Thymus (tissue), 11 donors: ENCODE results near the gene CH25H. TPM values are rescaled to one million over a fixed set of nuclear protein-coding genes. Genes with fewer than 3 reads are reported as not detected.
"Not testable (repeated sequence)": the region's sequence is repeated elsewhere in the genome, so short reads cannot be mapped to it uniquely, and the experiment has no call there.

ENCODE experiments used
- DNase-seq, 9 donors: peaks; one replicate each; pipeline ENCODE4 v3.0.0-alpha.2; 2013; ENCODE audit warnings: low spot score in 9 of 9, low read depth in 6 of 9, missing footprints in 1 of 9
- H3K27ac ChIP-seq, 2 donors: one replicate each; pipeline ENCODE4 v1.5.1; 2013; ENCODE audit warnings: control low read depth in 1 of 2, low read depth in 1 of 2, low read length in 1 of 2, mild to moderate bottlenecking in 1 of 2, moderate library complexity in 1 of 2
- H3K27me3 ChIP-seq, 2 donors: one replicate each; pipeline ENCODE4 v1.5.1; 2013; ENCODE audit warnings: low read length in 1 of 2; ENCODE audit not compliant: control insufficient read depth in 2 of 2, insufficient read depth in 1 of 2
- H3K36me3 ChIP-seq, 2 donors: one replicate each; pipeline ENCODE4 v1.5.1; 2013; ENCODE audit warnings: low read length in 1 of 2, mild to moderate bottlenecking in 1 of 2, moderate library complexity in 1 of 2; ENCODE audit not compliant: control insufficient read depth in 2 of 2, insufficient read depth in 2 of 2
- H3K4me1 ChIP-seq, 2 donors: one replicate each; pipeline ENCODE4 v1.5.1; 2013; ENCODE audit warnings: low read length in 2 of 2; ENCODE audit not compliant: control insufficient read depth in 2 of 2, insufficient read depth in 2 of 2
- H3K4me3 ChIP-seq, 2 donors: one replicate each; pipeline ENCODE4 v1.5.1; 2013; ENCODE audit warnings: low read length in 2 of 2, control low read depth in 1 of 2, mild to moderate bottlenecking in 1 of 2
- H3K9me3 ChIP-seq, 2 donors: one replicate each; pipeline ENCODE4 v1.5.1; 2013; ENCODE audit warnings: low read length in 1 of 2, mild to moderate bottlenecking in 1 of 2; ENCODE audit not compliant: control insufficient read depth in 2 of 2, insufficient read depth in 1 of 2
- whole genome bisulfite sequencing: extraction: QIAGEN DNeasy Blood & Tissue Kit; methylation state at CpG from one replicate; pipeline ENCODE4 v1.1.7; 2013; 5-methylcytosine and 5-hydroxymethylcytosine counted together
- polyA plus RNA-seq: library from polyadenylated mRNA; stranded (reverse); fragments of 200-250 nt; gene quantifications from one replicate; pipeline ENCODE4 v1.2.3, GENCODE V29; 2013
- total RNA-seq: library from RNA; stranded (reverse); fragments of 120-200 nt; gene quantifications from one replicate; pipeline ENCODE4 v1.2.4, GENCODE V29; 2013
- donor health status: healthy.

The CH25H gene
- total and polyA plus RNA-seq, 2 donors = 8.5 to 23.8 TPM

DNA sequence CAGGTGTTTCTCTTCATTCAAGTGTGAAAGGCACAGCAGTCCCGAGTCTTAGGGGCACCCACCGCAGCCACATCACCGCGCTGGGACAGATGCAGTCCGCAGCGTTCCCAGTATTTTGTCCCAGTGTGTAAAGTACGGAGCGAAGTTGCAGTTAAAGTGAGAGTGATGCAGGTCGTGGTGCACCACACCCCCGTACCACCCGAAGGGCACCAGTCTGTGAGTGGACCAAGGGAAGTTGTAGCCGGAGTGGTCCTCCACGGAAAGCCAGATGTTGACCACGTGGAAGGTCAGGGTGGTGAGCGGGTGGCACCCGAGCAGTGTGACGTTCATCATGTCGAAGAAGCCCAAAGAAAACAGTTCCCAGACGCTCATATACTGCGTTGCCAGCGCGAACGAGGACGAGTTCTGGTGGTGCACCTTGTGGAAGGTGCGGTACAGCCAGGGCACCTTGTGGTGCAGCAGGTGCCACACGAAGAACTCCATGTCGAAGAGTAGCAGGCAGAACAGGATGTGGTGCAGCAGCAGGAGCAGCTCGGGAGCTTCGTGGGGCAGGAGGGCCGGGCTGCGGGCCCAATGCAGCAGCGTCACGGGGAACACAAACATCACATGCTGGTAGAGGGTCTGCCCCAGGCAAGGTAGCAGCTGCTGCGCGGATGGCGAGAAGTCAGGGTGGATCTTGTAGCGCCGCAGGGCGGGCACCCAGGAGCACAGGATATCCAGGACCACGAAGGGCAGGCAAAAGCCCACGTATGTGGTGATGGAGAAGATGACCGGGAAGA is 526 bp downstream of the CH25H start:
- Histone ChIP-seq H3K36me3 (no peaks in the 10 kb centered on the region), H3K9me3 (no peaks in the 10 kb centered on the region), H3K4me1 (peaks cover 10 to 25% of the 10 kb centered on the region in 2 donors), H3K4me3 (peak overlapping the region; percentile 37 to 55), H3K27me3 (peaks cover 12 to 66% of the 10 kb centered on the region in 2 donors), H3K27ac (peak overlapping the region; percentile 16 to 72)
- WGBS = 12% methylated on average over 42 of the region's 42 CpGs
- DNase-seq = peak; percentile 30 to 78 (median 52)

- no peak for DNase-seq
- H3K27ac ChIP-seq = no peak overlapping the region
- no peak overlapping the region for H3K4me3 ChIP-seq
- no peaks in the 10 kb centered on the region for H3K36me3 ChIP-seq
- H3K9me3 ChIP-seq = no peaks in the 10 kb centered on the region
- 53% methylated on average over 6 of the region's 6 CpGs for WGBS
- peaks cover 12 to 62% of the 10 kb centered on the region in 2 donors for H3K27me3 ChIP-seq
- H3K4me1 ChIP-seq = peaks cover 10 to 25% of the 10 kb centered on the region in 2 donors
Measured at GRCh38 chr10:89204621-89205185, 2.4 kb downstream of the CH25H start.

GRCh38 chr10:89203237-89203636 is 3.9 kb downstream of the CH25H start:
- H3K27ac ChIP-seq = no peak overlapping the region
- H3K4me3 ChIP-seq = no peak overlapping the region
- no peaks in the 10 kb centered on the region for H3K9me3 ChIP-seq
- WGBS = 95% methylated on average over 1 of the region's 1 CpG
- no peak for DNase-seq
- H3K4me1 ChIP-seq = peaks cover 9 to 21% of the 10 kb centered on the region in 2 donors
- H3K36me3 ChIP-seq = no peaks in the 10 kb centered on the region
- peaks cover 7 to 48% of the 10 kb centered on the region in 2 donors for H3K27me3 ChIP-seq

DNA sequence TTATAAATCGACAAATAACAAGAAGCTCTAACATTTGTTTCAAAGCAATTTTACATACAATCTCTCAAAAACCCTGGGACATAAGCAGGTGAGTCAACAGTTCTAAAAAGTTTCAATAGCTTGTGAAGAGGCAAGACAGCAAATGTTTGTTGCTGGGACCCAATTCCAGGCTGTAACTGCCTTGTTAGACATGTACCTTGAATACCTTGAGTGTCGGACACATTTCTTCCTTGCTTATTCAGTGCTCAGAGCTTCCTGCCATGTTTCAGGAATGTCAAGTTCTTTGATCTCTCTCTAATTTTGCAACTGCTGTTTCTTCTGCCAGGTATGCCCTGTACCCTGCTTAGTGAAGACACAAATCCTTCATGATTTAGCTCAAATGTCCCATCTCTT is 5.1 kb downstream of the CH25H start:
- WGBS = 73% methylated on average over 2 of the region's 2 CpGs
- peaks cover 3 to 36% of the 10 kb centered on the region in 2 donors for H3K27me3 ChIP-seq
- H3K36me3 ChIP-seq = no peaks in the 10 kb centered on the region
- no peaks in the 10 kb centered on the region for H3K9me3 ChIP-seq
- DNase-seq = no peak
- H3K4me3 ChIP-seq = no peak overlapping the region
- H3K27ac ChIP-seq = no peak overlapping the region
- peaks cover under 1 to 9% of the 10 kb centered on the region in 2 donors for H3K4me1 ChIP-seq

GRCh38 chr10:89201345-89202032 is 5.6 kb downstream of the CH25H start:
- H3K27ac ChIP-seq = no peak overlapping the region
- H3K9me3 ChIP-seq = no peaks in the 10 kb centered on the region
- peaks cover 0 to 3% of the 10 kb centered on the region in 2 donors for H3K4me1 ChIP-seq
- H3K36me3 ChIP-seq = no peaks in the 10 kb centered on the region
- no peak for DNase-seq
- WGBS = 91% methylated on average over 7 of the region's 7 CpGs
- H3K27me3 ChIP-seq = peaks cover 3 to 31% of the 10 kb centered on the region in 2 donors
- no peak overlapping the region for H3K4me3 ChIP-seq

DNA sequence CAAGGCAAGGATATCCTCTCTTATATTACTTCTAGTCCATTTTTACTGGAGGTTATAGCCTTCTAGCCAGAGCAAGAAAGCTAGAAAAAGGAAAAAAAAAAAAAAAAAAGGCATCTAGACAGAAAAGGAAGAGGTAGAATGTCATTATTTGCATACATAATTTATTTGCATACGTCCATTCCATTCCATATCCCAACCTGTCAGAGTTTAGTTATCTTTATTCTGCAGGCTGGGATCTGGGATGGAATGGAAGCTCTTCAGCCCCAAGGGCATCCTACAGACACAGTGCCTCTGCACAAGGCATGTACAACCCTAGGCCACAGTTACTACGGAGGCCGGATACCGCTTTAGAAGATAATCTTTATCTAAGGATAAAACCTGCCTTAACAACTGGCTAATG is 9.6 kb downstream of the CH25H start:
- H3K36me3 ChIP-seq = no peaks in the 10 kb centered on the region
- no peak overlapping the region for H3K4me3 ChIP-seq
- no peaks in the 10 kb centered on the region for H3K9me3 ChIP-seq
- DNase-seq = no peak
- no peaks in the 10 kb centered on the region for H3K4me1 ChIP-seq
- H3K27me3 ChIP-seq = no peaks in the 10 kb centered on the region
- WGBS = 73% methylated on average over 4 of the region's 4 CpGs
- no peak overlapping the region for H3K27ac ChIP-seq

DNA sequence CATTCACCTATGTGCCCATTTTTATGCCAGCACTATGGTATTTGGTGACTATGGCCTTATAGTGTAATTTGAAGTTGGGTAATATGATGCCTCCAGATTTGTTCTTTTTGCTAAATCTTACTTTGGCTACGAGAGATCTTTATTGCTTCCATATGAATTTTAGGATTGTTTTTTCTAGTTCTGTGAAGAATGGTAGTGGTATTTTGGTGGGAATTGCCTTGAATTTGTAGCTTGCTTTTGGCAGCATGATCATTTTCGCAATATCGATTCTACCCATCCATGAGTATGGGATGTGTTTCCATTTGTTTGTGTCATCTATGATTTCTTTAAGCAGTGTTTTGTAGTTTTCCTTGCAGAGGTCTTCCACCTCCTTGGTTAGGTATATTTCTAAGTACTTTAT is 15.8 kb downstream of the CH25H start:
- not testable (repeated sequence) for H3K9me3 ChIP-seq, H3K4me1 ChIP-seq, H3K27ac ChIP-seq, H3K4me3 ChIP-seq, H3K27me3 ChIP-seq, H3K36me3 ChIP-seq, DNase-seq
- WGBS = 98% methylated on average over 3 of the region's 3 CpGs

- Histone ChIP-seq H3K4me1 (no peaks in the 10 kb centered on the region), H3K9me3 (no peaks in the 10 kb centered on the region), H3K36me3 (no peaks in the 10 kb centered on the region), H3K27me3 (no peaks in the 10 kb centered on the region), H3K27ac (no peak overlapping the region), H3K4me3 (no peak overlapping the region)
- 97% methylated on average over 2 of the region's 2 CpGs for WGBS
- no peak for DNase-seq
Measured at GRCh38 chr10:89189211-89189734, 17.8 kb downstream of the CH25H start.

DNA sequence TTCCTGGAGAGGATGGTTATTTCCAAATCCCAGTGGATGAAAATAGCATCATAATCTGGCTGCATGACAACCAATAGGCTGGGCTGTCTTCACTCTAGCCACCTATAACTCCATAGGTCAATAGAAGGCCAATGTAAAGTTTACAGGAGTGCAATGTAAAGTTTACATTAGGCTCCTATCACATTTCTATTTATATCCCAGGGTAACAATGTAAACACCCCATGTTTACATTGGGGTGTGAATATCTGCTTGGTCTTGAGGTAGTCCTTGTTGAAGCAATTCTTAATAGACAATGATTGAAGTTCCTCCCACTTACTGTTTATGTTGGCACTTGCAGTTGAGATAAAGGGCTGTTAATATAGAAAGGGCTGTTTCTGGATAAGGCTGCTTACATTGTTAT is 21.5 kb downstream of the CH25H start:
- H3K27me3 ChIP-seq = no peaks in the 10 kb centered on the region
- H3K36me3 ChIP-seq = no peaks in the 10 kb centered on the region
- no peaks in the 10 kb centered on the region for H3K4me1 ChIP-seq
- H3K27ac ChIP-seq = no peak overlapping the region
- H3K4me3 ChIP-seq = no peak overlapping the region
- DNase-seq = no peak
- H3K9me3 ChIP-seq = no peaks in the 10 kb centered on the region
